ENCODE results near the gene CBX4.

CBX4 gene

GRCh38 chr17:79811011-79811867 is 28.0 kb downstream of the CBX4 start:
- peak in 1 of 2 experiments; percentile 67 for DNase-seq

- DNase-seq = peak; percentile 80 to 97
Observed at GRCh38 chr17:79810130-79811010, 28.9 kb downstream of the CBX4 start.

- no peak for DNase-seq
Observed at GRCh38 chr17:79809530-79810129, 29.6 kb downstream of the CBX4 start.

GRCh38 chr17:79808763-79809529 is 30.3 kb downstream of the CBX4 start:
- no peak for DNase-seq

GRCh38 chr17:79806863-79807720 is 32.1 kb downstream of the CBX4 start:
- no peak for DNase-seq

GRCh38 chr17:79806446-79806760 is 32.8 kb downstream of the CBX4 start:
- DNase-seq = no peak

- no peak for DNase-seq
Observed at GRCh38 chr17:79804856-79805696, 34.2 kb downstream of the CBX4 start.

- no peak for DNase-seq
Observed at GRCh38 chr17:79803997-79804855, 35.0 kb downstream of the CBX4 start.

- DNase-seq = no peak
Observed at GRCh38 chr17:79803421-79803996, 35.7 kb downstream of the CBX4 start.

- DNase-seq = no peak
Observed at GRCh38 chr17:79802736-79803420, 36.4 kb downstream of the CBX4 start.

- no peak for DNase-seq
Observed at GRCh38 chr17:79802039-79802735, 37.1 kb downstream of the CBX4 start.

- no peak for DNase-seq
Observed at GRCh38 chr17:79801156-79802038, 37.8 kb downstream of the CBX4 start.

GRCh38 chr17:79800325-79801155 is 38.7 kb downstream of the CBX4 start:
- peak; percentile 42 to 78 for DNase-seq

- DNase-seq = no peak
Observed at GRCh38 chr17:79799538-79800324, 39.5 kb downstream of the CBX4 start.

- DNase-seq = no peak
Observed at GRCh38 chr17:79799174-79799537, 40.1 kb downstream of the CBX4 start.
